Chondrocyte (in vitro differentiated cells): Measurements from ENCODE around the gene ZBTB45. TPM values are rescaled to one million over a fixed set of nuclear protein-coding genes. Genes with fewer than 3 reads are reported as not detected.

Source experiments
- DNase-seq: peaks from one replicate; pipeline ENCODE4 v3.0.0; 2021; ENCODE audit warnings: mixed read lengths, low spot score
- H3K27ac Mint-ChIP-seq: one replicate; pipeline ENCODE4 v1.8.0; 2021; ENCODE audit warnings: mild to moderate bottlenecking, moderate library complexity, mixed read lengths; ENCODE audit not compliant: unreplicated experiment
- H3K27me3 Mint-ChIP-seq: 2 replicates; pipeline ENCODE4 v1.8.0; 2021; ENCODE audit warnings: low read depth, mixed read lengths
- H3K36me3 Mint-ChIP-seq: 2 replicates; pipeline ENCODE4 v1.8.0; 2021; ENCODE audit warnings: low read depth, mixed read lengths
- H3K4me1 Mint-ChIP-seq: 2 replicates; pipeline ENCODE4 v1.8.0; 2021; ENCODE audit warnings: low read depth, mild to moderate bottlenecking, mixed read lengths
- H3K4me3 Mint-ChIP-seq: one replicate; pipeline ENCODE4 v1.8.0; 2021; ENCODE audit warnings: mild to moderate bottlenecking, moderate library complexity, mixed read lengths; ENCODE audit not compliant: unreplicated experiment
- H3K9me3 Mint-ChIP-seq: 2 replicates; pipeline ENCODE4 v1.8.0; 2021; ENCODE audit warnings: low read depth, mixed read lengths
- CTCF ChIP-seq: fragments of 200-600 bp; sonication (generic); IDR thresholded peaks from 2 replicates; pipeline ENCODE4 v1.5.0; 2021; ENCODE audit warnings: antibody characterized with exemption, mild to moderate bottlenecking, moderate library complexity
- total RNA-seq: library from RNA; stranded (reverse); gene quantifications from 3 replicates; pipeline ENCODE4 v1.2.1, GENCODE V29; 2021

Gene ZBTB45
- total RNA-seq, 1 donor from 2014 or later, result 15.9 TPM

- Mint-ChIP-seq H3K36me3 (peaks cover 13% of the 10 kb centered on the region), H3K4me3 (peak overlapping the region; percentile 96), H3K4me1 (peaks cover 42% of the 10 kb centered on the region), H3K27ac (peak overlapping the region; percentile 98), H3K27me3 (no peaks in the 10 kb centered on the region), H3K9me3 (no peaks in the 10 kb centered on the region)
- no peak for TF ChIP-seq CTCF
- DNase-seq, result peak; percentile 97
Observed at GRCh38 chr19:58559275-58560006, 39.8 kb upstream of the ZBTB45 start.

- DNase-seq, result peak; percentile 99
- peaks cover 49% of the 10 kb centered on the region for H3K4me1 Mint-ChIP-seq
Observed at GRCh38 chr19:58558623-58559274, 39.1 kb upstream of the ZBTB45 start.

GRCh38 chr19:58558066-58558622 lies 38.5 kb upstream of the ZBTB45 start, which contains the start of gene UBE2M:
UBE2M (minus strand) TSS chr19:58558611; CDS start chr19:58558381, 230 bp downstream.
- Mint-ChIP-seq H3K27me3 (no peaks in the 10 kb centered on the region), H3K27ac (peak within 1 kb of the TSS; percentile 98), H3K36me3 (peaks cover 16% of the 10 kb centered on the region), H3K9me3 (no peaks in the 10 kb centered on the region), H3K4me1 (peaks cover 53% of the 10 kb centered on the region), H3K4me3 (peak within 1 kb of the TSS; percentile 96)
- DNase-seq, result peak; percentile 82
- TF ChIP-seq CTCF, result no peak

More at GRCh38 chr19:58558623-58559274, 39.1 kb upstream of the ZBTB45 start:
- peak overlapping the region; percentile 96 for H3K4me3 Mint-ChIP-seq
- TF ChIP-seq CTCF, result no peak
- H3K27me3 Mint-ChIP-seq, result no peaks in the 10 kb centered on the region
- peak overlapping the region; percentile 98 for H3K27ac Mint-ChIP-seq
- H3K9me3 Mint-ChIP-seq, result no peaks in the 10 kb centered on the region
- H3K36me3 Mint-ChIP-seq, result peaks cover 14% of the 10 kb centered on the region

- no peaks in the 10 kb centered on the region for H3K27me3 Mint-ChIP-seq
- DNase-seq, result peak; percentile 64
- no peaks in the 10 kb centered on the region for H3K9me3 Mint-ChIP-seq
- H3K36me3 Mint-ChIP-seq, result peaks cover 20% of the 10 kb centered on the region
- H3K4me1 Mint-ChIP-seq, result peaks cover 53% of the 10 kb centered on the region
- H3K4me3 Mint-ChIP-seq, result peak overlapping the region; percentile 96
- peak overlapping the region; percentile 93 for H3K27ac Mint-ChIP-seq
- no peak for TF ChIP-seq CTCF
Observed at GRCh38 chr19:58557221-58558065, 37.8 kb upstream of the ZBTB45 start.
